SHP77 treated with DMSO at 0.1 percent for 48 hours (cell line): ENCODE measurements around the gene FOCAD.

ENCODE experiments used
- DNase-seq: peaks from one replicate; lab custom pipeline; 2025; lab: John Stamatoyannopoulos, UW

Gene FOCAD

GRCh38 chr9:20729523-20729922 is 45.5 kb downstream of the FOCAD start:
- no peak for DNase-seq

- no peak for DNase-seq
Measured at GRCh38 chr9:20732118-20732517, 48.1 kb downstream of the FOCAD start.

- no peak for DNase-seq
Measured at GRCh38 chr9:20734275-20734674, 50.2 kb downstream of the FOCAD start.

- no peak for DNase-seq
Measured at GRCh38 chr9:20740304-20740703, 56.2 kb downstream of the FOCAD start.

GRCh38 chr9:20740929-20741582 is 57.0 kb downstream of the FOCAD start:
- DNase-seq, result no peak

- no peak for DNase-seq
Measured at GRCh38 chr9:20742833-20743232, 58.8 kb downstream of the FOCAD start.

- DNase-seq, result no peak
Measured at GRCh38 chr9:20744036-20744630, 60.1 kb downstream of the FOCAD start.

- DNase-seq, result no peak
Measured at GRCh38 chr9:20746967-20747366, 62.9 kb downstream of the FOCAD start.

- DNase-seq, result no peak
Measured at GRCh38 chr9:20749496-20750198, 65.6 kb downstream of the FOCAD start.

- DNase-seq, result no peak
Measured at GRCh38 chr9:20753761-20754160, 69.7 kb downstream of the FOCAD start.

- DNase-seq, result no peak
Measured at GRCh38 chr9:20754556-20754955, 70.5 kb downstream of the FOCAD start.

GRCh38 chr9:20760246-20760891 is 76.3 kb downstream of the FOCAD start:
- no peak for DNase-seq

- no peak for DNase-seq
Measured at GRCh38 chr9:20770947-20771346, 86.9 kb downstream of the FOCAD start.

GRCh38 chr9:20771729-20772128 is 87.7 kb downstream of the FOCAD start:
- no peak for DNase-seq

- DNase-seq, result no peak
Measured at GRCh38 chr9:20775683-20776082, 91.6 kb downstream of the FOCAD start.

GRCh38 chr9:20781092-20781491 is 97.0 kb downstream of the FOCAD start:
- DNase-seq, result no peak

- DNase-seq, result no peak
Measured at GRCh38 chr9:20782289-20782688, 98.2 kb downstream of the FOCAD start.

GRCh38 chr9:20783057-20784038 is 99.3 kb downstream of the FOCAD start:
- DNase-seq, result no peak

- DNase-seq, result no peak
Measured at GRCh38 chr9:20784196-20784595, 100.1 kb downstream of the FOCAD start.

GRCh38 chr9:20786807-20787206 is 102.7 kb downstream of the FOCAD start:
- no peak for DNase-seq

GRCh38 chr9:20788526-20789451 is 104.7 kb downstream of the FOCAD start:
- no peak for DNase-seq
